SU-DHL-6 (cell line): ENCODE measurements around the gene KSR2.

Source experiments
- H2AFZ ChIP-seq: fragments of 200-600 bp; sonication (generic); 2 replicates; pipeline ENCODE4 v1.6.1; 2014; ENCODE audit warnings: low read depth, mild to moderate bottlenecking, moderate library complexity, mixed read lengths, antibody characterized with exemption, low read length; ENCODE audit not compliant: severe bottlenecking
- H3F3A ChIP-seq: fragments of 200-600 bp; shearing (Covaris generic); 2 replicates; pipeline ENCODE4 v1.6.0; 2016; ENCODE audit warnings: antibody characterized with exemption, mild to moderate bottlenecking; ENCODE audit not compliant: insufficient read depth
- H3K27ac ChIP-seq: fragments of 200-600 bp; sonication (generic); 2 replicates; pipeline ENCODE4 v1.5.1; 2016; ENCODE audit warnings: low read depth, mild to moderate bottlenecking, low read length, moderate library complexity, mixed read lengths
- H3K27me3 ChIP-seq: fragments of 200-600 bp; sonication (generic), shearing (Covaris generic); 2 replicates; pipeline ENCODE4 v1.6.0; 2014; ENCODE audit warnings: mild to moderate bottlenecking, low read length
- H3K36me3 ChIP-seq: fragments of 200-600 bp; sonication (generic); 2 replicates; pipeline ENCODE4 v1.6.1; 2014; ENCODE audit warnings: mild to moderate bottlenecking, low read length, mixed read lengths
- H3K4me2 ChIP-seq: fragments of 300-600, 200-600 bp; shearing (Covaris generic), sonication (generic); 2 replicates; pipeline ENCODE4 v1.6.0; 2014; ENCODE audit warnings: low read length, low read depth, mild to moderate bottlenecking; ENCODE audit not compliant: poor library complexity, severe bottlenecking
- H3K4me3 ChIP-seq: fragments of 200-600 bp; sonication (generic); 2 replicates; pipeline ENCODE4 v1.5.1; 2014; ENCODE audit warnings: antibody characterized with exemption, low read length, mild to moderate bottlenecking, mixed read lengths; ENCODE audit not compliant: insufficient read depth, poor library complexity, severe bottlenecking
- H3K79me2 ChIP-seq: fragments of 200-600 bp; sonication (generic); 2 replicates; pipeline ENCODE4 v1.6.1; 2014; ENCODE audit warnings: mild to moderate bottlenecking, low read length, moderate library complexity; ENCODE audit not compliant: insufficient read depth
- H3K9ac ChIP-seq: fragments of 200-600 bp; sonication (generic); 2 replicates; pipeline ENCODE4 v1.7.0; 2014; ENCODE audit warnings: mild to moderate bottlenecking, low read length
- H3K9me2 ChIP-seq: fragments of 200-600 bp; sonication (generic); replicated peaks from 2 replicates; pipeline ENCODE4 v1.6.1; 2014; ENCODE audit warnings: low read length; ENCODE audit not compliant: insufficient read depth
- H3K9me3 ChIP-seq: fragments of 200-600 bp; sonication (generic); 2 replicates; pipeline ENCODE4 v1.6.1; 2014; ENCODE audit warnings: low read length, mixed read lengths; ENCODE audit not compliant: insufficient read depth
- H4K20me1 ChIP-seq: fragments of 200-600 bp; sonication (generic); 2 replicates; pipeline ENCODE4 v1.6.1; 2014; ENCODE audit warnings: low read depth, mild to moderate bottlenecking, antibody characterized with exemption, low read length, moderate library complexity, mixed read lengths
- EZH2phosphoT487 ChIP-seq: fragments of 200-600 bp; sonication (generic), shearing (Covaris generic); conservative IDR thresholded peaks from 2 replicates; pipeline ENCODE4 v1.6.1; 2018; ENCODE audit warnings: mild to moderate bottlenecking, antibody characterized with exemption, low read length, moderate library complexity, mixed read lengths
- TF ChIP-seq, protein P1 (sequence below): fragments of 200-600 bp; sonication (generic); IDR thresholded peaks from one replicate; pipeline ENCODE4 v1.5.1; 2017; ENCODE audit warnings: antibody characterized with exemption, mild to moderate bottlenecking, low read length, moderate library complexity; ENCODE audit not compliant: insufficient read depth, poor library complexity, severe bottlenecking

The KSR2 gene

DNA sequence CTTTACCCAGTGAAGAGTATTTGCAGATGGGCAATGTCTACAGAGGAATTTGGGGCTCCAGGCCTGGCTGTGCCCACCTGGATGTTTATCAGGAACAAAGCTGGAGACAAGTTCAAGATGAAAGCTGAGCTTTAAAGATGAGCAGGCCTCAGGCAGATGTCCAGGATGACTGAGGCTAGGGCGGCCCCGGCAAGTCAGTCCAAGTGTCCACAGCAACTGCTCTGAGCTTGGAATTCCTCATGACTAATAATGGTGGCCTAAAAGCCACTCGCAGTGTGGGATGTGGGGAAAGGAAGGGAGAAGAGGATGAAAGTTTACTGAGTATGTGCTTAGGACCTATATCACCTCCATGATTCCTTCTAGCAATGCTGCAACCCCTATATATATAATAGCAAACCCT, 479.1 kb downstream of the KSR2 start:
- Histone ChIP-seq H3K4me2 (no peak overlapping the region), H3K79me2 (no peaks in the 10 kb centered on the region), H3K27me3 (no peaks in the 10 kb centered on the region; the same call in 1 of the 2 replicates), H2AFZ (no peak overlapping the region), H3K9ac (no peak overlapping the region), H3K36me3 (no peaks in the 10 kb centered on the region), H3K27ac (no peak overlapping the region), H3F3A (no peaks in the 10 kb centered on the region), H4K20me1 (no peaks in the 10 kb centered on the region), H3K4me3 (no peak overlapping the region), H3K9me2 (no peaks in the 10 kb centered on the region), H3K9me3 (no peaks in the 10 kb centered on the region)
- TF ChIP-seq EZH2phosphoT487 = no peak

DNA sequence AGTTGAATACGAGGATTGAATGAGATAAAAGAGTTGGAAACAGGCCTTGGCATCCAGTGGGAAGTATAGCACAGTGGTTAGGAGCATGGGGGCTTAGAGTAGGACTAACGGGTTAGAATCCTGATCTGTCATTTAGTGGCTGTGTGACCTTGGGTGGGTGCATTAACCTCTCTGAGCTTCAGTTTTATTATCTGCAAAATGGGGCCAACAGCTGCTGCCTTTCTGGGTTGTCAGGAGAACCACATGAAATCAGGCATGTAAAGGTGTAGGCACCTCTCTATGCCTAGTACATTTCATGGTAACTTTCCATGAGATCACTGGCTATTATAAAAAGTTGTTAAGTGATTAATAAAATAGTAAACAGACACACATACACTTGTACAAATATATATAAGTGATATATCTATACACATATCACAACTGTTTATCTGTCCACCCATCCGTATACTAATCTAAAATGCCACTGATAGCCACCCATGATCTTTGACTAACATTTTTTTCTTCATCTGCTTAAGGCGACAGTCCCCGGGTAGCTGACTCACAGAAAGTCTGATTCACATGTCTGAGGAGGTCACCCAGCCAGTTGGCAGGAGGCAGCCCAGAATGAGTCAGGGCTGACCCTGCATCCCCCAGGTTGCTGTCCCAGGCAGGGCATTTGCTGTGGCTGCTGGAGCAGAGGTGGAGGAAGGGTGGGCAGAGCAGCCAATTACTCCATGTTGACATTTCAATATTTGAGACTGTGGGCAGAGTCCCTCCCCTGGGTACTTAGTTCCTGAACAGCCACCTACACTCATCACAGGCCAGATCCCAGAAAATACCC, 481.7 kb downstream of the KSR2 start:
- no peaks in the 10 kb centered on the region for H3F3A ChIP-seq
- H3K9ac ChIP-seq = no peak overlapping the region
- H3K9me2 ChIP-seq = no peaks in the 10 kb centered on the region
- H2AFZ ChIP-seq = no peak overlapping the region
- H3K4me2 ChIP-seq = no peak overlapping the region
- no peaks in the 10 kb centered on the region for H3K79me2 ChIP-seq
- no peaks in the 10 kb centered on the region for H4K20me1 ChIP-seq
- H3K27me3 ChIP-seq = no peaks in the 10 kb centered on the region; the same call in 1 of the 2 replicates
- no peak for TF ChIP-seq EZH2phosphoT487
- TF ChIP-seq, protein P1, sequence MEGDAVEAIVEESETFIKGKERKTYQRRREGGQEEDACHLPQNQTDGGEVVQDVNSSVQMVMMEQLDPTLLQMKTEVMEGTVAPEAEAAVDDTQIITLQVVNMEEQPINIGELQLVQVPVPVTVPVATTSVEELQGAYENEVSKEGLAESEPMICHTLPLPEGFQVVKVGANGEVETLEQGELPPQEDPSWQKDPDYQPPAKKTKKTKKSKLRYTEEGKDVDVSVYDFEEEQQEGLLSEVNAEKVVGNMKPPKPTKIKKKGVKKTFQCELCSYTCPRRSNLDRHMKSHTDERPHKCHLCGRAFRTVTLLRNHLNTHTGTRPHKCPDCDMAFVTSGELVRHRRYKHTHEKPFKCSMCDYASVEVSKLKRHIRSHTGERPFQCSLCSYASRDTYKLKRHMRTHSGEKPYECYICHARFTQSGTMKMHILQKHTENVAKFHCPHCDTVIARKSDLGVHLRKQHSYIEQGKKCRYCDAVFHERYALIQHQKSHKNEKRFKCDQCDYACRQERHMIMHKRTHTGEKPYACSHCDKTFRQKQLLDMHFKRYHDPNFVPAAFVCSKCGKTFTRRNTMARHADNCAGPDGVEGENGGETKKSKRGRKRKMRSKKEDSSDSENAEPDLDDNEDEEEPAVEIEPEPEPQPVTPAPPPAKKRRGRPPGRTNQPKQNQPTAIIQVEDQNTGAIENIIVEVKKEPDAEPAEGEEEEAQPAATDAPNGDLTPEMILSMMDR = no peak
- no peaks in the 10 kb centered on the region for H3K36me3 ChIP-seq
- H3K4me3 ChIP-seq = no peak overlapping the region
- H3K9me3 ChIP-seq = no peaks in the 10 kb centered on the region
- H3K27ac ChIP-seq = no peak overlapping the region

DNA sequence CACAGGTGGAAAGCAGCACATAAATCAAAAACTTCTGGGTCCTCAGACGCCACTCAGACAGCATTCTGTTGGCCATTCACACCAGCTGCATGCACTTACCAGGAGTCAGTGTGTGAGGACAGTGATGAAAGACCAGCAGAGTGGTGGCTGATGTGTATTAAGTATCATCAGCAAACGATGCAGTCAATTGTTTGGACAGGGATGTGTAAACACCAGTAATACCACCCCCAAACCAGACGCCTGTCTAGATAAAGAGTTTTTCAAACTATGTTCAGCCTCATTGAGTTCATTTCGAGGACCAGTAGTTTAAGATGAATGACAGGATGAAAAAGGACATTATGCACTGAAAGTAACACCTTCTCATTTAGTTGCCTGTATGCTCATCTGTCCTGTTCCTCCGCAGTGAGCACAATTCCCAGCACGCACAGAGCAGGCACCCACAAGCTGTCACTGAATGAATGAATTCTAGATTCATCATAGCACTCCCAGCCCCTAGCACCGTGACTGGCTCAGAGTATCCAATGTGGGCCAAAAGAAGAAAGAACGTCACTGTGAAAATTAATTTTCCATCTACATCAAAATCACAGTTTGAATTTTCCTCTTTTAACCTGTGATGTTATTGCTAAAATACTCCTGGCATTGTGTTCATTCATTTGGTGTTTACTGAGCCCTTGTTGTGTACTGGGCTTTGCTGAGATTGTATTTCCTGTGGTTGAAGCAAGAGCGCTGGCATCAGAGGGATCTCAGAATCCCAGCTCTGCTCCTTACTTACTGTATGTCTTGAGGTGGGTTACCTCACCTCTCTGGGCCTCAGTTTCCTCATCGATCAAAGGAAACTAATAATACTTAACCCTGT, 482.6 kb downstream of the KSR2 start:
- no peaks in the 10 kb centered on the region for H3K9me2 ChIP-seq
- no peaks in the 10 kb centered on the region for H3K36me3 ChIP-seq
- H2AFZ ChIP-seq = no peak overlapping the region
- H3K27ac ChIP-seq = no peak overlapping the region
- H4K20me1 ChIP-seq = no peaks in the 10 kb centered on the region
- H3K9me3 ChIP-seq = no peaks in the 10 kb centered on the region
- no peak overlapping the region for H3K4me2 ChIP-seq
- no peaks in the 10 kb centered on the region for H3K79me2 ChIP-seq
- no peak overlapping the region for H3K9ac ChIP-seq
- H3F3A ChIP-seq = no peaks in the 10 kb centered on the region
- TF ChIP-seq EZH2phosphoT487 = no peak
- TF ChIP-seq, protein P1 = no peak
- no peak overlapping the region for H3K4me3 ChIP-seq
- H3K27me3 ChIP-seq = no peaks in the 10 kb centered on the region

DNA sequence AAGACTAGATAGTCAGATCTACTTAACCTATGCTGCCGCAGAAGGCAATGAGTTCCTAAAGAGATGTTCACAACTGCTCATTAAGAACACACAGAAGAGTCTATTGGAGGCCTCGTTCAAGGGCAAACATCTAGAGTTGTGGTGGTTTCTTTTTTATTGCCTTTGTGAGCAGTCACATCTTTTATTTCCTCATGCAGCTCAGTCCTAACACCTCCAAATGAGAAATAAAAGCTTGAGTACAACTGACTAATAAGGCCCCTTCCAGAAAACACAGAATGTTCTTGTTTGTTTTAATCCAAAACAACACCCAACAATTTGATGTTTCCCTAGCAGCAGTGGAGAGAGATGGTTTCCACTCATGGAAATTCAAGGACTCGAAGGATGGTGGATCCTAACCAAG, 483.9 kb downstream of the KSR2 start:
- no peak overlapping the region for H3K27ac ChIP-seq
- no peaks in the 10 kb centered on the region for H4K20me1 ChIP-seq
- H3K36me3 ChIP-seq = no peaks in the 10 kb centered on the region
- H3K9ac ChIP-seq = no peak overlapping the region
- no peak overlapping the region for H3K4me3 ChIP-seq
- no peak overlapping the region for H3K4me2 ChIP-seq
- no peaks in the 10 kb centered on the region for H3K9me2 ChIP-seq
- no peaks in the 10 kb centered on the region for H3F3A ChIP-seq
- H3K27me3 ChIP-seq = no peaks in the 10 kb centered on the region
- no peaks in the 10 kb centered on the region for H3K79me2 ChIP-seq
- no peak for TF ChIP-seq EZH2phosphoT487
- TF ChIP-seq, protein P1 = no peak
- no peaks in the 10 kb centered on the region for H3K9me3 ChIP-seq
- H2AFZ ChIP-seq = no peak overlapping the region
